ENCODE data around the gene OGFR. TPM values are rescaled to one million over a fixed set of nuclear protein-coding genes. Genes with fewer than 3 reads are reported as not detected.

OGFR gene
- total RNA-seq, 1 donor from 2014 or later, result 7.0 TPM

DNA sequence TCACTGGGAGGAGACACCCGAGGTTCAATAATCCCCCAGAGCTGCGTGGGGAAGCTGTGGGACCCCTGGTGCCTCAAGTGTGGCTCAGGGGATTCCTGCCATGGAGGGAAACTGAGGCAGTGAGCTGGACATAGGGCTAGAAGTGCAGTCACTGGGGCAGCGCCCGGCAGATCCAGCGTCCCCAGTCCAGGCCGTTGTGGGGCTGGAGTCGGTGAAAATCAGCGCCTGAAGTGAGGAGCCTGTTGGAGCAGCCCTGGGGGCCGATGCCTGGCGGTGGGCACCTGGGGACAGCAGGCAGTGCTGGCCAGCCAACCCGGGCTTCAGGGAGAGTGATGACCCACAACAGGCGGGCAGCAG, 10.1 kb downstream of the OGFR start:
- Mint-ChIP-seq H3K9me3 (no peaks in the 10 kb centered on the region), H3K4me3 (peak overlapping the region; percentile 60), H3K27ac (no peak overlapping the region), H3K4me1 (peaks cover 14% of the 10 kb centered on the region), H3K27me3 (ENCODE audit: insufficient read depth, low read depth) (peaks cover 15% of the 10 kb centered on the region), H3K36me3 (peaks cover 3% of the 10 kb centered on the region)
- H3K27ac ChIP-seq, result no peak overlapping the region
- no peak overlapping the region for H2AFZ ChIP-seq (replicated peaks)
- peaks cover 19% of the 10 kb centered on the region for H3K4me1 ChIP-seq
- peaks cover 29% of the 10 kb centered on the region for H3K27me3 ChIP-seq
- no peak overlapping the region for H3K4me2 ChIP-seq
- no peak overlapping the region for H3K9ac ChIP-seq
- H3F3A ChIP-seq (ENCODE audit: low read depth), result peaks cover 20% of the 10 kb centered on the region
- no peaks in the 10 kb centered on the region for H3K79me2 ChIP-seq (ENCODE audit: low read depth)
- no peak for DNase-seq (ENCODE audit: low spot score)
- H3K4me3 ChIP-seq, result no peak overlapping the region
- H3K36me3 ChIP-seq, result no peaks in the 10 kb centered on the region
- H4K20me1 ChIP-seq (ENCODE audit: low read depth), result peaks cover 9% of the 10 kb centered on the region
- no peak for TF ChIP-seq EZH2 (IDR thresholded peaks at IDR 0.05)
- TF ChIP-seq EZH2phosphoT487 (IDR thresholded peaks at IDR 0.05), result no peak
- TF ChIP-seq, protein P1, sequence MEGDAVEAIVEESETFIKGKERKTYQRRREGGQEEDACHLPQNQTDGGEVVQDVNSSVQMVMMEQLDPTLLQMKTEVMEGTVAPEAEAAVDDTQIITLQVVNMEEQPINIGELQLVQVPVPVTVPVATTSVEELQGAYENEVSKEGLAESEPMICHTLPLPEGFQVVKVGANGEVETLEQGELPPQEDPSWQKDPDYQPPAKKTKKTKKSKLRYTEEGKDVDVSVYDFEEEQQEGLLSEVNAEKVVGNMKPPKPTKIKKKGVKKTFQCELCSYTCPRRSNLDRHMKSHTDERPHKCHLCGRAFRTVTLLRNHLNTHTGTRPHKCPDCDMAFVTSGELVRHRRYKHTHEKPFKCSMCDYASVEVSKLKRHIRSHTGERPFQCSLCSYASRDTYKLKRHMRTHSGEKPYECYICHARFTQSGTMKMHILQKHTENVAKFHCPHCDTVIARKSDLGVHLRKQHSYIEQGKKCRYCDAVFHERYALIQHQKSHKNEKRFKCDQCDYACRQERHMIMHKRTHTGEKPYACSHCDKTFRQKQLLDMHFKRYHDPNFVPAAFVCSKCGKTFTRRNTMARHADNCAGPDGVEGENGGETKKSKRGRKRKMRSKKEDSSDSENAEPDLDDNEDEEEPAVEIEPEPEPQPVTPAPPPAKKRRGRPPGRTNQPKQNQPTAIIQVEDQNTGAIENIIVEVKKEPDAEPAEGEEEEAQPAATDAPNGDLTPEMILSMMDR (IDR thresholded peaks at IDR 0.05), result no peak
- H3K9me3 ChIP-seq (ENCODE audit: low read depth), result no peaks in the 10 kb centered on the region

DNA sequence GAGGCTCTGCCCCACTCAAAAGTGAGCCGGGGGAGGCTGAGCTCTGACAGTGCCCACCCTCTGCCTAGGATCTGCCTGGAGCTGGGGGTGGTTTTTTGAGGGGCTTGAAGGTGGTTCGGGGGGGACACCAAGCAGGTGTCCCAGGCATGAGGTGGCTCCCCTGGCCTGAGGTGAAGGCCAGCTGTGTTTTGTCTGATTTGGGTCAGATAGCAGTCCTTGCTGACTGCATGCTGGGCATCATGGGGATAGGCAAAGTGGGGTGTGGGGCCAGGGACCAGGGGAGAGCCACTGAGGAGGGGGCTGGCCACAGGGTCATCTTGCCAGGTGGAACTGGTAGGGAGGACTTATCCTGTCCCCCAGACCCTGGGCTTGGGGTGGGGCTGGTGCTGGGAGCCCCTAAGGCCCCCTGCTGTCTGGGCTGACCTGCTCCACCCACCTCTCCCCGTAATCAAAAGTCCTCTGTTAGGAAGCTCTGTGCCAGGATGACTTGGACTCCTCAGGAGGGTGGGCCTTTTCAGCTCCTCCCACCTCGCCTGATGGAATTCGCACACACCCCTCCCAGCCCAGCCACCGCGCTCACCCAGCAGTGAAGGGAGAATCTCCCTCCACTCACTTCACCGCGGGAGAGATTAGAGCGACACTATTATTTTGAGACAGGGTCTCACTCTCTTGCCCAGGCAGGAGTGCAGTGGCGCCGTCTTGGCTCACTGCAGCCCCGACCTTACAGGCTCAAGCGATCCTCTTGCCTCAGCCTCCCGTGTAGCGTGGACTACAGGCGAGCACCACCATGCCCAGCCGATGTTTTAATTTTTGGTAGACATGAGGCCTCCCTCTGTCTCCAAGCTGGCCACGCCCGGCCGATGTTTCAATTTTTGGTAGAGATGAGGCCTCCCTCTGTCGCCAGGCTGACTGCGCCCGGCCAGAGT, 10.7 kb downstream of the OGFR start:
- Mint-ChIP-seq H3K36me3 (peaks cover 3% of the 10 kb centered on the region), H3K4me3 (peak overlapping the region; percentile 78), H3K27ac (peak overlapping the region; percentile 69), H3K9me3 (no peaks in the 10 kb centered on the region), H3K27me3 (ENCODE audit: insufficient read depth, low read depth) (peaks cover 15% of the 10 kb centered on the region), H3K4me1 (peaks cover 16% of the 10 kb centered on the region)
- H3K27me3 ChIP-seq, result peaks cover 29% of the 10 kb centered on the region
- no peaks in the 10 kb centered on the region for H3K79me2 ChIP-seq (ENCODE audit: low read depth)
- peaks cover 19% of the 10 kb centered on the region for H3K4me1 ChIP-seq
- no peak for TF ChIP-seq EZH2 (IDR thresholded peaks at IDR 0.05)
- TF ChIP-seq, protein P1 (IDR thresholded peaks at IDR 0.05), result no peak
- no peak for TF ChIP-seq EZH2phosphoT487 (IDR thresholded peaks at IDR 0.05)
- no peaks in the 10 kb centered on the region for H3K36me3 ChIP-seq
- H3K4me3 ChIP-seq, result peak overlapping the region; percentile 53
- H3K9ac ChIP-seq, result no peak overlapping the region
- no peak overlapping the region for H3K27ac ChIP-seq
- DNase-seq (ENCODE audit: low spot score), result peak; percentile 66
- H3K9me3 ChIP-seq (ENCODE audit: low read depth), result no peaks in the 10 kb centered on the region
- H2AFZ ChIP-seq (replicated peaks), result no peak overlapping the region
- H3F3A ChIP-seq (ENCODE audit: low read depth), result peaks cover 20% of the 10 kb centered on the region
- H3K4me2 ChIP-seq, result peak overlapping the region; percentile 85
- H4K20me1 ChIP-seq (ENCODE audit: low read depth), result peaks cover 8% of the 10 kb centered on the region

DNA sequence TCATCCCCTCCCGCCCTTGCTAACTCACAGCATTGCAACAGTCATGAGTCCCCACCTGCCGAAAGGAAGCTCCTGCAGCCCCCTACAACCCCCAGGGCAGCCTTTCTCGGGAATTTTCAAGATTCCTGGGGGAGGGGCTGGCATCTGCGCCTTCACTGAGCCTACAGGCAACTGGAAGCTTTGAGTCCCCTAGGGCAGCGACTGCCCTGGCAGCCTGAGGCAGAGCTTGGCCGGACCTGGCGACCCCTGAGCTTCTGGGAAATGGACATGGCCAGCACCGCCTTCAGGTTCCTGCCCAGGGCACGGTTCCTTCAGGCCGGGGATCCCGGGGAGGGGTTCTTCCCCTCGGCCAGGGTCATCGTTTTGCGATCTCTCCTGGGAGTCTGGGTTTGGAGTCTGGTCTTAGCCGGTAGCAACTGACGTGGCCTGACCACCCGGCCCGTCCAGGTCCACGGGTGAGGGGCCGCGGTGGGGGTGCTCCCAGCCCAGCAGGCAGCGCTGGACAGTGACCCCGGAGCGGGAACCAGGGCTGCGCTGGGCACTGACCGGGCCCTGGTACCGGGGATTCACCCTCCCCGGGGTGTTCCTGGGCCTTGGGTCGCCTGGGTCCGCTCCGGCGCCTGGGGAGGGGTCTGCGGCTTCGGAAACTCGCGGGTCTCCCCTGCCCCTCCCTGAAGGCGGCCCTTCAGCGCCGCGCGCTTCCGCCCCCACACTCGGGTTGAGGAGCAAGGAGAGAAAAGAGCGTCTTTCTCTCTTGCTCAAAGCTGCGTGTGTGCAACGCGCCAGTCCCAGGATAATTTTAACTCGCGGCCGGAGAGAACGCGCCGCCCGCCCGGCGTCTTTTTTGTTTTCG, 11.6 kb downstream of the OGFR start:
- H3K4me3 ChIP-seq, result peak overlapping the region; percentile 53
- peaks cover 29% of the 10 kb centered on the region for H3K27me3 ChIP-seq
- Mint-ChIP-seq H3K27ac (no peak overlapping the region), H3K27me3 (ENCODE audit: insufficient read depth, low read depth) (peaks cover 15% of the 10 kb centered on the region), H3K9me3 (no peaks in the 10 kb centered on the region), H3K4me1 (peaks cover 16% of the 10 kb centered on the region), H3K36me3 (peaks cover 3% of the 10 kb centered on the region), H3K4me3 (peak overlapping the region; percentile 78)
- no peak overlapping the region for H3K27ac ChIP-seq
- H3K4me2 ChIP-seq, result peak overlapping the region; percentile 85
- no peak overlapping the region for H2AFZ ChIP-seq (replicated peaks)
- peaks cover 20% of the 10 kb centered on the region for H3F3A ChIP-seq (ENCODE audit: low read depth)
- H3K9me3 ChIP-seq (ENCODE audit: low read depth), result no peaks in the 10 kb centered on the region
- H4K20me1 ChIP-seq (ENCODE audit: low read depth), result peaks cover 8% of the 10 kb centered on the region
- H3K9ac ChIP-seq, result no peak overlapping the region
- H3K79me2 ChIP-seq (ENCODE audit: low read depth), result no peaks in the 10 kb centered on the region
- no peaks in the 10 kb centered on the region for H3K36me3 ChIP-seq
- H3K4me1 ChIP-seq, result peaks cover 19% of the 10 kb centered on the region
- TF ChIP-seq, protein P1 (IDR thresholded peaks at IDR 0.05), result no peak
- TF ChIP-seq EZH2 (IDR thresholded peaks at IDR 0.05) (peak; percentile 79), EZH2phosphoT487 (IDR thresholded peaks at IDR 0.05) (peak; percentile 50)
- peak; percentile 88 for DNase-seq (ENCODE audit: low spot score)

Data from neural progenitor cell (in vitro differentiated cells).